GM06990 (cell line): Measurements from ENCODE around the gene MLYCD.

Experiments
- DNase-seq: peaks from one replicate; pipeline ENCODE4 v3.0.0-alpha.2; 2011; ENCODE audit not compliant: insufficient read length; ENCODE audit errors: extremely low read depth
- H3K27me3 ChIP-seq: replicated peaks from 2 replicates; pipeline ENCODE4 v1.6.0; 2011; ENCODE audit warnings: low read length; ENCODE audit not compliant: control insufficient read depth, insufficient read depth
- H3K36me3 ChIP-seq: 2 replicates; pipeline ENCODE4 v1.5.1; 2011; ENCODE audit warnings: low read length; ENCODE audit not compliant: control insufficient read depth, insufficient read depth
- H3K4me3 ChIP-seq: replicated peaks from 2 replicates; pipeline ENCODE4 v1.5.1; 2011; ENCODE audit warnings: low read depth, mild to moderate bottlenecking, control low read depth, low read length
- CTCF ChIP-seq: IDR thresholded peaks from 2 replicates; pipeline ENCODE4 v1.5.1; 2011; ENCODE audit warnings: low read length, control low read depth, mild to moderate bottlenecking, inconsistent platforms; ENCODE audit not compliant: insufficient read depth, poor library complexity, severe bottlenecking

MLYCD gene

GRCh38 chr16:83935858-83936255 is 36.9 kb downstream of the MLYCD start:
- TF ChIP-seq CTCF, result no peak
- Histone ChIP-seq H3K27me3 (no peaks in the 10 kb centered on the region; the same call in 1 of the 2 replicates), H3K36me3 (no peaks in the 10 kb centered on the region), H3K4me3 (no peak overlapping the region)
- no peak for DNase-seq

- Histone ChIP-seq H3K27me3 (no peaks in the 10 kb centered on the region; the same call in 1 of the 2 replicates), H3K36me3 (no peaks in the 10 kb centered on the region), H3K4me3 (no peak overlapping the region)
- TF ChIP-seq CTCF, result no peak
- no peak for DNase-seq
These were observed 37.8 kb downstream of the MLYCD start for GRCh38 chr16:83936581-83937165.

GRCh38 chr16:83937267-83937666 is 38.4 kb downstream of the MLYCD start:
- TF ChIP-seq CTCF, result no peak
- no peak for DNase-seq
- no peaks in the 10 kb centered on the region; the same call in 1 of the 2 replicates for H3K27me3 ChIP-seq
- H3K4me3 ChIP-seq, result no peak overlapping the region
- no peaks in the 10 kb centered on the region for H3K36me3 ChIP-seq

- no peak for DNase-seq
- Histone ChIP-seq H3K4me3 (no peak overlapping the region), H3K27me3 (no peaks in the 10 kb centered on the region; the same call in 1 of the 2 replicates), H3K36me3 (no peaks in the 10 kb centered on the region)
- TF ChIP-seq CTCF, result no peak
These were observed 39.3 kb downstream of the MLYCD start for GRCh38 chr16:83937922-83938885.

- H3K4me3 ChIP-seq, result no peak overlapping the region
- no peak for TF ChIP-seq CTCF
- no peaks in the 10 kb centered on the region; the same call in 1 of the 2 replicates for H3K27me3 ChIP-seq
- no peak for DNase-seq
- H3K36me3 ChIP-seq, result no peaks in the 10 kb centered on the region
These were observed 40.4 kb downstream of the MLYCD start for GRCh38 chr16:83939266-83939855.
